Measurements from ENCODE around the gene FOXI3. TPM values are rescaled to one million over a fixed set of nuclear protein-coding genes. Genes with fewer than 3 reads are reported as not detected.
"Not testable (repeated sequence)": the region's sequence is repeated elsewhere in the genome, so short reads cannot be mapped to it uniquely, and the experiment has no call there.

FOXI3 gene
- total RNA-seq, 2 donors from 2014 or later: 0.93 to 2.8 TPM

- Histone ChIP-seq H3K36me3 (ENCODE audit: control insufficient read depth, insufficient read depth, low read length) (no peaks in the 10 kb centered on the region), H3K9ac (ENCODE audit: extremely low read depth, low read length, poor library complexity, severe bottlenecking) (no peak overlapping the region), H3K9me3 (ENCODE audit: control insufficient read depth, low read length) (no peaks in the 10 kb centered on the region), H3K27me3 (ENCODE audit: control insufficient read depth, insufficient read depth, low read length, poor library complexity, severe bottlenecking) (no peaks in the 10 kb centered on the region), H3K4me3 (ENCODE audit: low read length) (no peak overlapping the region), H3K4me1 (ENCODE audit: control insufficient read depth, insufficient read depth, low read length) (peaks cover 17% of the 10 kb centered on the region), H3K27ac (ENCODE audit: low read depth, low read length) (no peak overlapping the region)
- WGBS, 2 experiments (ENCODE audit: insufficient coverage in 1 of 2, insufficient read length in 1 of 2): 11% methylated on average over 3 to 6 of the region's 6 CpGs
- H3K27me3 Mint-ChIP-seq (ENCODE audit: insufficient read depth): peaks cover 2% of the 10 kb centered on the region
- peak overlapping the region; percentile 83 for H3K27ac Mint-ChIP-seq
- H3K4me1 Mint-ChIP-seq: peaks cover 21% of the 10 kb centered on the region
- no peak for TF ChIP-seq CTCF (conservative IDR thresholded peaks at IDR 0.05)
- DNase-seq: peak; percentile 85
- no peaks in the 10 kb centered on the region for H3K36me3 Mint-ChIP-seq (ENCODE audit: low read depth)
- peak overlapping the region; percentile 12 for H3K4me3 Mint-ChIP-seq
- H3K9me3 Mint-ChIP-seq: no peaks in the 10 kb centered on the region
Observed at GRCh38 chr2:88416016-88416663, 36.4 kb downstream of the FOXI3 start.

- H3K36me3 Mint-ChIP-seq (ENCODE audit: low read depth); DNase-seq; H3K4me1 ChIP-seq (ENCODE audit: control insufficient read depth, insufficient read depth, low read length); H3K27ac Mint-ChIP-seq; H3K36me3 ChIP-seq (ENCODE audit: control insufficient read depth, insufficient read depth, low read length); H3K27me3 ChIP-seq (ENCODE audit: control insufficient read depth, insufficient read depth, low read length, poor library complexity, severe bottlenecking); H3K9me3 Mint-ChIP-seq; H3K4me3 ChIP-seq (ENCODE audit: low read length); H3K9me3 ChIP-seq (ENCODE audit: control insufficient read depth, low read length); H3K27me3 Mint-ChIP-seq (ENCODE audit: insufficient read depth); H3K4me3 Mint-ChIP-seq; H3K4me1 Mint-ChIP-seq; H3K9ac ChIP-seq (ENCODE audit: extremely low read depth, low read length, poor library complexity, severe bottlenecking); H3K27ac ChIP-seq (ENCODE audit: low read depth, low read length): not testable (repeated sequence)
- WGBS, 2 experiments (ENCODE audit: insufficient coverage in 1 of 2, insufficient read length in 1 of 2): 95 to 96% methylated on average over 4 to 5 of the region's 5 CpGs
Observed at GRCh38 chr2:88408870-88409269, 43.6 kb downstream of the FOXI3 start.

GRCh38 chr2:88400037-88400767, 52.3 kb downstream of the FOXI3 start:
- WGBS, 2 experiments (ENCODE audit: insufficient coverage in 1 of 2, insufficient read length in 1 of 2): 92 to 93% methylated on average over 2 to 4 of the region's 4 CpGs
- no peaks in the 10 kb centered on the region for H3K27me3 ChIP-seq (ENCODE audit: control insufficient read depth, insufficient read depth, low read length, poor library complexity, severe bottlenecking)
- DNase-seq: no peak
- H3K4me3 Mint-ChIP-seq: no peak overlapping the region
- H3K4me1 Mint-ChIP-seq: no peaks in the 10 kb centered on the region
- no peak overlapping the region for H3K4me3 ChIP-seq (ENCODE audit: low read length)
- H3K9ac ChIP-seq (ENCODE audit: extremely low read depth, low read length, poor library complexity, severe bottlenecking): no peak overlapping the region
- H3K27ac ChIP-seq (ENCODE audit: low read depth, low read length): no peak overlapping the region
- H3K27ac Mint-ChIP-seq: no peak overlapping the region
- TF ChIP-seq CTCF (conservative IDR thresholded peaks at IDR 0.05): no peak
- no peaks in the 10 kb centered on the region for H3K9me3 ChIP-seq (ENCODE audit: control insufficient read depth, low read length)
- no peaks in the 10 kb centered on the region for H3K9me3 Mint-ChIP-seq
- H3K36me3 ChIP-seq (ENCODE audit: control insufficient read depth, insufficient read depth, low read length): no peaks in the 10 kb centered on the region
- H3K27me3 Mint-ChIP-seq (ENCODE audit: insufficient read depth): no peaks in the 10 kb centered on the region
- H3K36me3 Mint-ChIP-seq (ENCODE audit: low read depth): no peaks in the 10 kb centered on the region
- H3K4me1 ChIP-seq (ENCODE audit: control insufficient read depth, insufficient read depth, low read length): no peaks in the 10 kb centered on the region

Data from endodermal cell (in vitro differentiated cells).